RCC 7860 (cell line): ENCODE data around the gene LARGE1.
"Not testable (repeated sequence)": the region's sequence is repeated elsewhere in the genome, so short reads cannot be mapped to it uniquely, and the experiment has no call there.

ENCODE experiments used
- DNase-seq: peaks from one replicate; pipeline ENCODE4 v3.0.0-alpha.2; 2015; ENCODE audit warnings: low spot score
- FAIRE-seq: peaks from 2 replicates; lab custom pipeline; 2012; peaks lifted over from hg19 to GRCh38; lab: Jason Lieb, UNC

The LARGE1 gene

DNA sequence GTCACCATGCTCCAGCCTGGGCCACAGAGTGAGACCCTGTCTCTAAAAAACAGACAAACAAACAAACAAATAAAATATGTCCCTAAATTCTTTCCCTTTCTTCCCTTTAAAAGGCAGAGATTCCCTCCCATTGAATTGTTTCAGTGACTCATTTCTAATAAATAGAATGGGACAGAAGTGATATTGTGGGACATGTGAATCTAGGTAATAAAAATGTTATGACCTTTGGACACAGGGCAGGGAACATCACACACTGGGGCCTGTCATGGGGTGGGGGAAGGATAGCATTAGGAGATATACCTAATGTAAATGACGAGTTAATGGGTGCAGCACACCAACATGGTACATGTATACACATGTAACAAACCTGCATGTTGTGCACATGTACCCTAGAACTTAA lies 459.0 kb downstream of the LARGE1 start:
- FAIRE-seq, DNase-seq: not testable (repeated sequence)

- DNase-seq (no peak), FAIRE-seq (no peak)
These were observed 461.1 kb downstream of the LARGE1 start for GRCh38 chr22:33459137-33459536.

- no peak for FAIRE-seq
- DNase-seq = no peak
These were observed 463.8 kb downstream of the LARGE1 start for GRCh38 chr22:33456511-33456910.

GRCh38 chr22:33455036-33455435 lies 465.2 kb downstream of the LARGE1 start:
- FAIRE-seq (no peak), DNase-seq (no peak)

- DNase-seq (no peak), FAIRE-seq (no peak)
These were observed 468.3 kb downstream of the LARGE1 start for GRCh38 chr22:33451866-33452469.

DNA sequence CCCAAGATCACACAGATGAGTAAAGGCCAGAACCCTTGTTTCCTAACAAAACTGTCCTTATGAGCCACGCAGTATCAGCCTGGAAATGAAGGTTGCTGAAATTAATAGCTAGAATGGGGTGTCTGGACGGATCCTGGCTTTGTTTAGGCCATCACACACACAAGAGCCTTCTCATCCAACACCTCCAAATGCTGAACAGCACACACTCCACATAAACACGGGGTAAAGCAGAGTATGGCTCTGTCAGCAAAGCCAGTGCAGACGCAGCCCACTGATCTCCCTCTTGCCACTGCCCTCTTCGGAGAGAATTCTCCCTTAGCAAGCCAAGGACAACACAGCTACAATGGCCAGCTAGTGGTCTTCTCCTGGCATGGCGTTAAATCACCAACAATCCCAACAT lies 469.5 kb downstream of the LARGE1 start:
- FAIRE-seq (no peak), DNase-seq (no peak)

DNA sequence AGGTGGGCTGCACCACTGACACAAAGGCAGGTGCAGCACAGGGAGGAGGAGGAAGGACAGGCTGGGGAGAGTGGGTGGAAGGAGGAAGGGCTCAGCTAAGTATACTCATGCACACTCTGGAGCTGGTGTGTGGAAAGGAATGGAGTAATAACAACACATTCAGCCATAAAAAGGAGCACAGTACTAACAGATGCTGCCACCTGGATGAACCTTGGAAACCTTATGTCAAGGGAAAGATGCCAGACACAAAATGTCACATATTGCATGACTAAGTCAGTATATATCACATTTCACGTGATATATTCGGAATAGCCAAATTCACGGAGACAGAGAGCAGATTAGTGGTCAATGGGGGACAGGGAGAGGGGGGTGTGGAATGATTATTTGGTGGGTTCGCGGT lies 472.5 kb downstream of the LARGE1 start:
- no peak for FAIRE-seq

DNA sequence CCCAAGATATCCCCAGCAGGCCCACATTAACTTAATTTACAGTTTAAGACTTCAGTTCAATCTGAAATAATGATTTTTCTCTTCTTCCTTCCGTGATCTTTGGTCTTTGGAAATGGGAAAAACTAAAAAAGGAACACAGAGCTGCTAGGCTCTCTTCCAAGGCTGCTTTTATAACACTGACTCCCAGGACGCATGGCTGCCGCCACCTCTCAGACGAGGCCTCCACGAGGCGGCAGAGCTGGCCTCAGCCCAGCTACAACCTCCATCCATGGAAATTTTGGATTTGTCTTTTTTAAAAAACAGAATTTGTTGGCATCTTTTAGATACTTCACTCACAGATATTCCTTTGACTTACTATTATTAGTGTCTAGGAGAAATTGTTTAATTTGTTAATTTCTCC lies 476.6 kb downstream of the LARGE1 start:
- no peak for FAIRE-seq
- no peak for DNase-seq

More for the DNA sequence above, 472.5 kb downstream of the LARGE1 start:
- no peak for DNase-seq

- FAIRE-seq = no peak
- no peak for DNase-seq
These were observed 479.5 kb downstream of the LARGE1 start for GRCh38 chr22:33440756-33441155.

- peak; percentile 98 for FAIRE-seq
- DNase-seq = peak; percentile 96
These were observed 482.0 kb downstream of the LARGE1 start for GRCh38 chr22:33438273-33438672.

- DNase-seq (no peak), FAIRE-seq (no peak)
These were observed 489.0 kb downstream of the LARGE1 start for GRCh38 chr22:33431300-33431699.

DNA sequence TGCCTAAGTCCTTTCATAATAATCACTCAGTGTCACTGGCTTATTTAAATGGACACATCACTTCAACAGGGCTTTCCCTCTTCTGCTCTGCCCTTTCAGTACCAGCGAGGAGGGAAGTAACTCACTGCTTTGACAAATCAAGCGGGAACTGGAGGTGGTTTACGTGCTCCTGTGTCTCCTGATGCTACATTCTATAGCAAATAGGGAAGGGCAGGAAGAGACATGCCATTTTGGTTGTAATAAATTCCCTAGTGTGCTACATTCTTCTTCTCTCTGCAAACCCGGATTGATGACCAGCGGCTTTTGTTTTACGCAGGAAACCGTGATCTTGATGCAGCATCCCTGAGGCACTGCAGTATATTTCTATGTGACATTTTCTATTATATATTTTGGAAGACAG lies 491.0 kb downstream of the LARGE1 start:
- FAIRE-seq = no peak
- DNase-seq = no peak

- FAIRE-seq = no peak
- DNase-seq = no peak
These were observed 492.8 kb downstream of the LARGE1 start for GRCh38 chr22:33427461-33427860.

DNA sequence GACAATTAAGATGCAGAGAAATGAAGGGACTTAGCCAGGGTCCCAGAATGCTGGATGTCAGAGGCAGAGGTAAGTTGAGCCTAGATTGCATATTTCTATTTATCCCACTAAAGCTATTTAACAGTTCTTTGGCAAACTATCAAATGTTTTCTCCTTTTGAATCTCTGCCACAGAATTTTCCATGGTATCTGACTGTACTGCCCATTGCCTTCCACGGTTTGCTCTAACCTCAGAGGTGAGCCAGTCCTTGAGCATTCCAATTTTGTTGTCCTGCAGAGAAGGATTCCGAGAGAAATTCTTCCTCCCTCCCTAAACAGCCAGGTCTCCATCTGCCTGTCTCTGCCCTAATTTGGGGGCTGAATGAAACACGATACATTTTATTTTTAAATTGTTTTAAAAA lies 493.8 kb downstream of the LARGE1 start:
- DNase-seq (no peak), FAIRE-seq (no peak)

GRCh38 chr22:33421859-33422258 lies 498.4 kb downstream of the LARGE1 start:
- FAIRE-seq = no peak
- DNase-seq = no peak

DNA sequence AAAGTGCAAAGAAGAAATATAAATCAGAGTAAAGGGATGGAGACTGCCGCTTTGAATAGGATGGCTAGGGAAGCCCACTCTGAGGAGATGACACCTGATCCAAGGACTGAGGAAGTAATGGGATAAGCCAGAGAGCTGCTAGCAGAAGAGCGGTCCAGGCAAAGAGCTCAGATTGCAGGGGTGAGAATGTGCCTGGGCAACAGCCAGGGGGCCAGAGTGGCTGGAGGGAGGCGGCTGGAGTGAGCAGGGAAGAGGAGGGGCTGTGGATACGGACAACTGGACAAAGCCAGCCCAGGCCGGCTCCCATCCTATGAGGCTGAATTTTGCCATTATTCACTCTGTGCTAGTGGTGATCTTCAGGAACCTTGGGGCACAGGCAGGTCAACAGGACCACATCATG lies 501.8 kb downstream of the LARGE1 start:
- no peak for DNase-seq
- FAIRE-seq = no peak

GRCh38 chr22:33415401-33415800 lies 504.9 kb downstream of the LARGE1 start:
- FAIRE-seq = no peak

DNA sequence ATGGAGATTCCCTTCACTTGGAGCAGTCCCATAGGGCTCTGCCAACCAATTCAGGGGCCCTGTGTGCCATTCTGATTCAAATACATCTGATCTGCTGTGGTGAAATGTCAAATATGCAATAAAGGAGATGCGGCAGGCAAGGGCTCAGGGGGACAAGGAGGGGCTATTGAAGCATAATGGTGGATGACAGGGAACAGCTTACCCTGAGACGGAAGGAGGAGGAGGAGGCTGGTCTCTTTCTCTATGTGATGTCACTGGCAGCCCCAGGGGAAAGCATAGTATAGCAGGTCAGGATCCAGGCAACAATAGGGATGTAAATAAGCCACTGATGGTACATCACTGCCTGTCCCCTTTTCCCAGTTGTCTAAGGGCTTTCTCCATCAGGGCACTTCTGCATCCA lies 511.2 kb downstream of the LARGE1 start:
- FAIRE-seq (no peak), DNase-seq (no peak)

More at GRCh38 chr22:33415401-33415800, 504.9 kb downstream of the LARGE1 start:
- DNase-seq = no peak

- FAIRE-seq = peak; percentile 91
These were observed 515.1 kb downstream of the LARGE1 start for GRCh38 chr22:33405194-33405593.

DNA sequence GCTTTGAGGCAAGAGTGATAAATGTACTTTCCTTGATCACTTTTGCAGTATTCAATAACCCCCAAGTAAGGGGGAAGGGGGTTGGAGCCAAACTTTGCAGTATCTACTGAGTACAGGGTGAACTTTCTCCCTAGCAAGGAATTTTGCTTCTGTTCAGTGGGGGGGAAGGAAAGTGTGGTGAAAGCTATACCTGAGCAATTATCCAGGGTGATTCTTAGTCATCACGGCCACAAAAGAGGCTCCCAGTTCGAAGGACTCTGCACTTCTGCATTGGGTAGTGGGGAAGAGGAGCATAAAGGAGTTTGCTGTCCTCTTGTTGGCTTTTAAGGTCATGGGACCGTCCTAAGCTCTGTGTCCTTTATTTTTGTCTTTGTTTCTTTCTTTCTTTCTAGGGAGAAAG lies 515.6 kb downstream of the LARGE1 start:
- FAIRE-seq (no peak), DNase-seq (peak; percentile 34)

More at GRCh38 chr22:33405194-33405593, 515.1 kb downstream of the LARGE1 start:
- peak; percentile 64 for DNase-seq

DNA sequence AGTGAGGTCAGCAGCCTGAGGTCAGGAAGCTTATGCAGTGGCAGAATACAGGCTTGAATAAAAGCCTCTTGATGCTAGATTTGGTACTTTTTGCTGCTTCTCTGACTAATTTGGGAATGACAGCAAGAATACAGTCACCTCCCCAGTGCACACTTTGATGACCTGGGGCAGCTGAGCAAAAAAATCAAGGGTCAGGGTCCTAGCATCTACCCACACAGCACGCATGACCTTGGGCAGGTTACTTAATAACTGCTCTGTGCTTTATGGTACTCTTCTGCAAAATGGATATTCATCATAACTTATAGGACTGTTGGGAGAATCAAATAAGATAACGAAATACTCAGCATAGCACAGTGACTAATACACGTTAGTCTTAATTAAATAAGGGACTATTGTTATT lies 518.0 kb downstream of the LARGE1 start:
- DNase-seq (no peak), FAIRE-seq (no peak)

- FAIRE-seq (peak; percentile 90), DNase-seq (peak; percentile 90)
These were observed 519.0 kb downstream of the LARGE1 start for GRCh38 chr22:33401291-33401690.

DNA sequence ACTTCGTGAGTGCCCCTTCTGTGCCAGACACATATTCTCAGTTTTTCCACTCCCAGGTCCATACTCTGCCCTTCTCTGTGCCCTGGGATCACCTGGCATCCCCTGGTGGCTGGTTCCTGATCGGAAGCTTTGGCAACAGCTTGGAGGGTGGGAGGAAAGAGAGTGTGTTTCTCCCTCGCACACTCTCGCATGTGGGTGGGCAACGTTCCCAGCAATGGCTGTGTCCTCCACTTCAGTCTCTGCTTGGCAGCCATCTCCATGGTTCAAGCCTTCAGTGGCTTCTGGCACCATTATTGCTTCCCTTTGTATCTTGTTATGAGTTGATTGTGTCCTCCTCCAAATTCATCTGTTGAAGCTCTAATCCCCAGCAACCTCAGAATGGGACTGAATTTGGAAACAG lies 519.4 kb downstream of the LARGE1 start:
- no peak for DNase-seq
- no peak for FAIRE-seq
